Esophagus squamous epithelium (tissue), 5 donors: ENCODE data around the gene ARHGEF11. TPM values are rescaled to one million over a fixed set of nuclear protein-coding genes. Genes with fewer than 3 reads are reported as not detected.

ENCODE experiments used
- DNase-seq: peaks from one replicate; lab custom pipeline; 2025; lab: John Stamatoyannopoulos, UW
- H3K27ac ChIP-seq, 4 donors: fragments of 200-600 bp; sonication (generic); one replicate each; pipeline ENCODE4 v1.5.1; 2016 to 2019; ENCODE audit warnings: mild to moderate bottlenecking in 1 of 4
- H3K27me3 ChIP-seq, 4 donors: fragments of 200-600 bp; sonication (generic); 1 replicate in 3 of 4; 2 replicates in 1 of 4; pipeline versions ENCODE4 v1.5.1 to v1.6.0; 2017 to 2021; ENCODE audit warnings: antibody characterized with exemption in 1 of 4
- H3K36me3 ChIP-seq, 3 donors: fragments of 200-600 bp; sonication (generic); one replicate each; pipeline ENCODE4 v1.5.1; 2016 to 2019
- H3K4me1 ChIP-seq, 3 donors: fragments of 200-600 bp; sonication (generic); one replicate each; pipeline ENCODE4 v1.5.1; 2017 to 2019
- H3K4me3 ChIP-seq, 4 donors: fragments of 200-600 bp; sonication (generic); 1 replicate in 3 of 4; 2 replicates in 1 of 4; pipeline ENCODE4 v1.5.1; 2016 to 2019; ENCODE audit warnings: mild to moderate bottlenecking in 2 of 4, moderate library complexity in 1 of 4
- H3K9me3 ChIP-seq, 3 donors: fragments of 200-600 bp; sonication (generic); one replicate each; pipeline ENCODE4 v1.5.1; 2016 to 2019
- POLR2A ChIP-seq, 4 donors: fragments of 450-650 bp; IDR thresholded peaks; one replicate each; pipeline ENCODE4 v1.6.1; 2017; ENCODE audit warnings: antibody characterized with exemption in 4 of 4, mild to moderate bottlenecking in 4 of 4, moderate library complexity in 3 of 4
- WGBS, 2 donors: methylation state at CpG; one replicate each; pipeline ENCODE4 v1.1.5; 2018; 5-methylcytosine and 5-hydroxymethylcytosine counted together
- intact Hi-C: fragments of 100-400 bp; cut with DNase I; formaldehyde crosslinking; loops from one replicate; pipeline ENCODE4 v1.15.0; 2022
- total RNA-seq, 4 donors: library from RNA; depleted of rRNA; stranded (reverse); fragments of >200 nt; gene quantifications; one replicate each; pipeline ENCODE4 v1.1.0, GENCODE V29; 2016
- TF ChIP-seq, protein P1 (sequence below), 6 experiments: fragments of 450-650 bp in 4 of 6; fragments of 200-600 bp in 2 of 6; sonication (generic) in 2 of 6; IDR thresholded peaks; one replicate each; pipeline ENCODE4 v1.5.1; 2016 to 2019; ENCODE audit warnings: antibody characterized with exemption in 6 of 6, mild to moderate bottlenecking in 4 of 6, moderate library complexity in 4 of 6
- donor health status: DM: yes; HTN: yes; CAD: no.

Gene ARHGEF11
- total RNA-seq, 4 donors from 2014 or later, result 15.5 to 24.2 (median 19.4) TPM

DNA sequence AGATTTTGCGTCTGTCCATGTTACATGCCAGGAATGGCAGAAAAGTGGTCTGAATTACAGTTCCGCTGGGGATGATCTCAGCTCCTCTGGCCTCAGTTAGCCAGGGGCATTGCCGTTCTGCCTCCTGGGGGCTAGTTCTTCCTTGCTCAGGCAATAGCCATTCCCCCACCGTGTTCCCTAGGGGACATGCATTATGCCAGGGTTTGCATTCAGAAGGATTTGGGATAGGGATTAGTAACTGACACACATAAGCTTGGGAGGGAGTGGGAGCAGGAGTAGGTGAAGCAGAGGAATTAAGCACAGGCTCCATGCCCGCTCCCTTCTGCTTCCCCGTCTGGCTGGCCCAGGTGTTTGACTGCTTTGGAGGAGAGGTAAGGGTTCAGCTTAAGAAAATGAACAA is 112.4 kb downstream of the ARHGEF11 start:
- peaks cover 0 to 9% (median 0%) of the 10 kb centered on the region in 3 donors for H3K4me1 ChIP-seq
- no peak overlapping the region for H3K4me3 ChIP-seq
- intact Hi-C loops, result no loop called here
- H3K27me3 ChIP-seq, result peaks cover 0 to 27% (median 5%) of the 10 kb centered on the region in 4 donors
- peaks cover 0 to 30% (median 7%) of the 10 kb centered on the region in 3 donors for H3K36me3 ChIP-seq
- no peaks in the 10 kb centered on the region for H3K9me3 ChIP-seq
- no peak overlapping the region for H3K27ac ChIP-seq
- no peak for DNase-seq
- no peak for TF ChIP-seq POLR2A (IDR thresholded peaks at IDR 0.05)
- TF ChIP-seq, protein P1, sequence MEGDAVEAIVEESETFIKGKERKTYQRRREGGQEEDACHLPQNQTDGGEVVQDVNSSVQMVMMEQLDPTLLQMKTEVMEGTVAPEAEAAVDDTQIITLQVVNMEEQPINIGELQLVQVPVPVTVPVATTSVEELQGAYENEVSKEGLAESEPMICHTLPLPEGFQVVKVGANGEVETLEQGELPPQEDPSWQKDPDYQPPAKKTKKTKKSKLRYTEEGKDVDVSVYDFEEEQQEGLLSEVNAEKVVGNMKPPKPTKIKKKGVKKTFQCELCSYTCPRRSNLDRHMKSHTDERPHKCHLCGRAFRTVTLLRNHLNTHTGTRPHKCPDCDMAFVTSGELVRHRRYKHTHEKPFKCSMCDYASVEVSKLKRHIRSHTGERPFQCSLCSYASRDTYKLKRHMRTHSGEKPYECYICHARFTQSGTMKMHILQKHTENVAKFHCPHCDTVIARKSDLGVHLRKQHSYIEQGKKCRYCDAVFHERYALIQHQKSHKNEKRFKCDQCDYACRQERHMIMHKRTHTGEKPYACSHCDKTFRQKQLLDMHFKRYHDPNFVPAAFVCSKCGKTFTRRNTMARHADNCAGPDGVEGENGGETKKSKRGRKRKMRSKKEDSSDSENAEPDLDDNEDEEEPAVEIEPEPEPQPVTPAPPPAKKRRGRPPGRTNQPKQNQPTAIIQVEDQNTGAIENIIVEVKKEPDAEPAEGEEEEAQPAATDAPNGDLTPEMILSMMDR (IDR thresholded peaks at IDR 0.05), result no peak
- 76 to 77% methylated on average over 5 of the region's 6 CpGs for WGBS, 2 donors

DNA sequence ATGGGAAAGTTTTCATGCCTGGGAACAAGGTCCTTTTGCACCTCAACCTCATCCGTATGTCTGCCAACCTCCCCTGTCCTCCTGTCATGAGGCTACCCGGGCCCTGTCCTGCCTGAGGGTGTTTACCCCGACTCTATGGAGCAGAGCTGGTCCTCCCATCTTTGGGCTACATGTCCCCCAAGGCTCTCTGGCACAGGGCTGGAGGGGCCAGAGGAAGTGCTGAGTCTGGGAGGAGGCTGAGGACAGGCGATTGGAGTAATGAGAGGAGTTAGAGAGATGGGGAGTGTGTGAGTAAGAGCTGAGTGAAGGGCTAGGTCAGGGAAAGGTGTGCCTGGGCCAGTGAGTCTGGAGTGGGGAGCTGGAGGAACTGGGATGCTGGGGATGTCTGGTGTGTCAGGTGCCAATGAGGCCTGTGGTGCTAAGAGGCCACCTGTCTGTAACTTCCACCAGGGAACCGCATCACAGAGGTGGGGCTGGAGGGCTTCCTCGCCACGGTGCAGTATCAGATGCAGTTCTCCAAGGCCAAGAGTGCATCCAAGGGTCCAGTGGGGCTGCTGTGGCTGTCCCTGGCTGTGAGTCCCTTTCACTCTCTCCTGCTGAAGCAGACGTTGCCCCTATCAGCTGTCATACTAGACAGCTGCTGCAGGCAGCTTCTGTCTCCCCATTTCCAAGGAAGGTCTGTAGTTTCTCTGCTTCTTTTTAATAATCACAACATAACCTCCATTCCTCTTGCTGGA is 113.4 kb downstream of the ARHGEF11 start:
- peaks cover 0 to 37% (median 9%) of the 10 kb centered on the region in 4 donors for H3K27me3 ChIP-seq
- peaks cover 0 to 20% (median 6%) of the 10 kb centered on the region in 3 donors for H3K36me3 ChIP-seq
- no peaks in the 10 kb centered on the region for H3K9me3 ChIP-seq
- H3K4me1 ChIP-seq, result peaks cover 7 to 19% (median 9%) of the 10 kb centered on the region in 3 donors
- no peak for TF ChIP-seq POLR2A (IDR thresholded peaks at IDR 0.05)
- TF ChIP-seq, protein P1 (IDR thresholded peaks at IDR 0.05), result no peak
- no peak for DNase-seq
- intact Hi-C loops, result no loop called here
- H3K27ac ChIP-seq, result no peak overlapping the region
- 53 to 62% methylated on average over 6 of the region's 8 CpGs for WGBS, 2 donors
- no peak overlapping the region for H3K4me3 ChIP-seq

DNA sequence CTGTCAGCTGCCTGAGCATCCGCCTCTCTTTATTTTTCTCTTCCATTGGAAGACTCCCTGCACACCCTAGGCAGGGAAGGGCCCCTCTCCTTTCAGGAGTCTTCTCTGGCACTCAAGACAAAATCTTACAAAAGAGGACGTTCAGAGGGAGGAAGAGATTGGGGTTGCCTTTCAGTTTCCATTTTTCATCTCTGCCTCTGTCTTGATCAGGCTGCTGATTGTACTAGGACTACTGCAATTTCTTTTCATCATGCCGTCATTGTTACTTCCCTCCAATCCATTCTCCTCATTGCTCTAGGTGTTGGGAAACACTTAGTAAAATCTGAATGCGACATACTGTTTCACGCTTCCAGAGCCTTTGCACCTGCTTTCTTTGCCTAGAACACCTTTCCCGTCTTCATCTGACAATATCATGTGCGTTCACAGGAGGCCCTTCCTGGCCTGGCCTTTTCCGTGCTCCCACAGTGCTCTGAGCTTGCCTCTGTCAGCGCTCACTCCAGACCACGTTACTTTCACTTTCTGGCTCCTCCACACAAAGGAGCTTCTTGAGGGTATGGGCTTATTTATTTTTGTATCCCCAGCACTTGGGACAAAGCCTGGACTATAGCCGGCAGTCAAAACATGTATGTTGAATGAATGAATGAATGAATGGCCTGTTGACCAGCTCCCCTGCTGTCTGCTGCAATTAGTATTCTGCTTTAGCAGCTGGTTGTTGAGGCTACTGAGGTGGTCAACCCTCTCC is 114.2 kb downstream of the ARHGEF11 start:
- TF ChIP-seq POLR2A (IDR thresholded peaks at IDR 0.05), result no peak
- TF ChIP-seq, protein P1 (IDR thresholded peaks at IDR 0.05), result no peak

DNA sequence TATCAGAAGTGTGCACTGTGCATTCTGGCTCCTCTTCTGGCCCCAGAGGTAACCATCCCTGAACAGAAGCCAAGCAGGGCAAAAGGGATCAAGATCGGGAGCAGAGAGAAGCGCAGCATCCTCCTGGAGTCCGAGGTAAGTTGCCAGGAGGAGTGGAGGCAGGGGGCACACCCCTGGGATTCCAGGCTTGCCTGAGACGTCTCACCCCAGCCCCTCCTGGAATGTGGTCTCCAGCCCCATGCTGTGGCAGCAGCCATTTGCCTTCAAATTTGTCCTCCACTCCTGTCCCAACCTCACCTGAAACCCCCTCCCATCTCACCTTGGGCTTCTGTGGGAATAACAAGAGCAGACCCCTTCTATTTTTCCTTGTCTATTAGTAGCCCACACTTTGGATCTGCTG is 115.1 kb downstream of the ARHGEF11 start:
- no peaks in the 10 kb centered on the region for H3K9me3 ChIP-seq
- H3K36me3 ChIP-seq, result peaks cover 0 to 6% (median 0%) of the 10 kb centered on the region in 3 donors
- WGBS, 2 donors, result 0 to 20% methylated on average over 1 of the region's 4 CpGs
- DNase-seq, result no peak
- H3K27ac ChIP-seq, result no peak overlapping the region
- no peak overlapping the region for H3K4me3 ChIP-seq
- intact Hi-C loops, result no loop called here
- peaks cover 3 to 54% (median 12%) of the 10 kb centered on the region in 4 donors for H3K27me3 ChIP-seq
- peaks cover 7 to 21% (median 10%) of the 10 kb centered on the region in 3 donors for H3K4me1 ChIP-seq
- TF ChIP-seq POLR2A (IDR thresholded peaks at IDR 0.05), result no peak
- TF ChIP-seq, protein P1 (IDR thresholded peaks at IDR 0.05), result no peak

More for the DNA sequence above, 114.2 kb downstream of the ARHGEF11 start:
- Histone ChIP-seq H3K9me3 (no peaks in the 10 kb centered on the region), H3K4me1 (peaks cover 7 to 21% (median 10%) of the 10 kb centered on the region in 3 donors), H3K36me3 (peaks cover 0 to 13% (median 0%) of the 10 kb centered on the region in 3 donors), H3K27me3 (peaks cover 3 to 45% (median 12%) of the 10 kb centered on the region in 4 donors), H3K4me3 (no peak overlapping the region), H3K27ac (no peak overlapping the region)
- intact Hi-C loops, result no loop called here
- WGBS, 2 donors, result 54 to 55% methylated on average over 11 of the region's 11 CpGs
- DNase-seq, result no peak
